Activated CD4-positive, alpha-beta T cell treated with anti-CD3 and anti-CD28 coated beads, Interleukin-2, amount 50 U/mL, for 24 hours (primary cell): ENCODE measurements around the gene ADORA1.

Experiments
- DNase-seq, 2 donors: peaks; one replicate each; pipeline ENCODE4 v3.0.0-alpha.2; 2020; ENCODE audit warnings: low read depth in 1 of 2, low spot score in 1 of 2

ADORA1 gene

GRCh38 chr1:203153989-203154821 lies 26.7 kb downstream of the ADORA1 start:
- no peak for DNase-seq

- no peak for DNase-seq
These were observed 28.8 kb downstream of the ADORA1 start for GRCh38 chr1:203156280-203156679.

GRCh38 chr1:203158423-203158822 lies 30.9 kb downstream of the ADORA1 start:
- DNase-seq = no peak

- no peak for DNase-seq
These were observed 31.6 kb downstream of the ADORA1 start for GRCh38 chr1:203158960-203159665.

GRCh38 chr1:203159844-203160243 lies 32.3 kb downstream of the ADORA1 start:
- DNase-seq = no peak

- DNase-seq = no peak
These were observed 33.6 kb downstream of the ADORA1 start for GRCh38 chr1:203161175-203161574.

- DNase-seq = no peak
These were observed 34.2 kb downstream of the ADORA1 start for GRCh38 chr1:203161703-203162102.

GRCh38 chr1:203162403-203162802 lies 34.9 kb downstream of the ADORA1 start:
- no peak for DNase-seq

GRCh38 chr1:203163891-203164635 lies 36.5 kb downstream of the ADORA1 start:
- no peak for DNase-seq

- no peak for DNase-seq
These were observed 37.7 kb downstream of the ADORA1 start for GRCh38 chr1:203165101-203165799.

GRCh38 chr1:203165800-203166161 lies 38.3 kb downstream of the ADORA1 start:
- no peak for DNase-seq

GRCh38 chr1:203166192-203166940 lies 38.8 kb downstream of the ADORA1 start:
- DNase-seq = no peak

GRCh38 chr1:203167026-203167912 lies 39.7 kb downstream of the ADORA1 start:
- DNase-seq = no peak

GRCh38 chr1:203167913-203168200 lies 40.3 kb downstream of the ADORA1 start:
- DNase-seq = no peak

GRCh38 chr1:203168256-203168786 lies 40.8 kb downstream of the ADORA1 start:
- no peak for DNase-seq

GRCh38 chr1:203168991-203169390 lies 41.5 kb downstream of the ADORA1 start:
- no peak for DNase-seq

- no peak for DNase-seq
These were observed 42.4 kb downstream of the ADORA1 start for GRCh38 chr1:203169770-203170520.

- DNase-seq = no peak
These were observed 43.3 kb downstream of the ADORA1 start for GRCh38 chr1:203170625-203171330.
